Stimulated activated naive CD8-positive, alpha-beta T cell treated with anti-CD3 and anti-CD28 coated beads, Interleukin-15, Interleukin-2, amounts not matched to agents 100 U/mL and 50 U/mL, for 24 hours (primary cell): ENCODE results near the gene RCOR3.
A peak's percentile ranks its signal among the peaks of the same experiment; 100 is the strongest.
"Not testable (repeated sequence)": the region's sequence is repeated elsewhere in the genome, so short reads cannot be mapped to it uniquely, and the experiment has no call there.

ENCODE experiments used
- ATAC-seq: fragments of 150-1000 bp; cut with Tn5 transposase; one replicate; pipeline ENCODE4 v1.10.0; 2021
- DNase-seq: peaks from one replicate; pipeline ENCODE4 v3.0.0; 2021

The RCOR3 gene

DNA sequence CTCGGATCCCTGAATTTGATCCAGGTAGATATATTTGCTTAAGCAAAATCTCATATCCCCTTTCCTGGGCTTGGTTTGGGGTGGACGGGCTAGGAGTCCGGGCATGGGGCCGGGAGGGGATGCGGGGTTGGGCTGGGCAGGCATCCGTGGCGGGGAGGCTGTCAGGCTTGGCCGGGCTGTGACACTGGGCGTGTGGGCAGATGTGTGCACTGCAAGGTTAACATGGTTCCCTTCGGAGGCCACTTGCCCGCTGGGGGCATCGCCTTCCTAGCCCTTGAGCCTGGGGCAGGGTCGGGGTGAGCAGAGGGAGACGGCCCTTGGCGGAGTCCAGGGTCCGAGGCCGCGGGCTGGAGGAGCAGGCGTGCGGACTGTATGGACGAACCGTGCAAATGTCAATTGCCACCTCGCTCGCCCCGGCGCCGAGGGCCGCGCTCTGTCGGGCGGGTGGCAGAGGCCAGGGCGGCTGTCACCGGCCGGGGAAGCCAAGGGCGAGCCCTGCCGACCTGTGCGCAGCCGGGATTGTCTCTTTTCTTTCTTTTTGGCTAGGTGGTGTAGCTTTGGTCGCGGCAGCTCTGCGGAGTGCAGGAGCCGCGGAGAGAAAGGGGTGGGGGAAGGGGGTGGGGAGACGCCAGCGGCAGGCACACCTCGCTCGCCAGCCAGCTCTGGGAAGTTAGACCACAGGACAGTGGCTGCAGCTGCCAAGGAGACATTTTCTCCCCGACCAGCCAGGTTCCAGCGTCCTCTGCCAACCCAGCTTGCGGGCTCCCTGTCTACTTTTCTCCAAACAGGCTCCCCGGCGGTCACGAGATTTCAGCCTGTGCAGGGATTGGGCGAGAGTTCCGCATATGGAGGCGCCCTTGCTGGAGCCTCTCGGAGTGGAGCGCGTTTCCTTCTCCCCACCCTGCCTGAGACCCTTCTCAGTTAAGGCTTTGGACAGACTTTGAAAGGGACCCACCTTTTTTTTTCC, 1.3 kb downstream of the RCOR3 start:
- ATAC-seq (peak; percentile 28), DNase-seq (peak; percentile 76)

- DNase-seq (no peak), ATAC-seq (no peak)
Measured at GRCh38 chr1:211261229-211261628, 2.1 kb downstream of the RCOR3 start.

DNA sequence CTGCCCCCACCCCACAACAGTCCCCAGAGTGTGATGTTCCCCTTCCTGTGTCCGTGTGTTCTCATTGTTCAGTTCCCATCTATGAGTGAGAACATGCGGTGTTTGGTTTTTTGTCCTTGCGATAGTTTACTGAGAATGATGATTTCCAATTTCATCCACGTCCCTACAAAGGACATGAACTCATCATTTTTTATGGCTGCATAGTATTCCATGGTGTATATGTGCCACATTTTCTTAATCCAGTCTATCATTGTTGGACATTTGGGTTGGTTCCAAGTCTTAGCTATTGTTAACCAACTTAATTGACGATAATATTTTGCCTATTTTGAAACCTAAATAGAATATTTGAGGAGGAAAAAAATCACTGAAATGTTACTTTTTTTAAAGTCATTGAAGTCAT, 3.9 kb downstream of the RCOR3 start:
- DNase-seq, ATAC-seq: not testable (repeated sequence)

- no peak for DNase-seq
- no peak for ATAC-seq
Measured at GRCh38 chr1:211267204-211267857, 8.2 kb downstream of the RCOR3 start.

- DNase-seq = no peak
- ATAC-seq = peak; percentile 39
Measured at GRCh38 chr1:211279340-211279739, 20.2 kb downstream of the RCOR3 start.

GRCh38 chr1:211280910-211281309, 21.7 kb downstream of the RCOR3 start:
- DNase-seq (no peak), ATAC-seq (peak; percentile 80)

- no peak for DNase-seq
- peak; percentile 62 for ATAC-seq
Measured at GRCh38 chr1:211281320-211282022, 22.3 kb downstream of the RCOR3 start.

DNA sequence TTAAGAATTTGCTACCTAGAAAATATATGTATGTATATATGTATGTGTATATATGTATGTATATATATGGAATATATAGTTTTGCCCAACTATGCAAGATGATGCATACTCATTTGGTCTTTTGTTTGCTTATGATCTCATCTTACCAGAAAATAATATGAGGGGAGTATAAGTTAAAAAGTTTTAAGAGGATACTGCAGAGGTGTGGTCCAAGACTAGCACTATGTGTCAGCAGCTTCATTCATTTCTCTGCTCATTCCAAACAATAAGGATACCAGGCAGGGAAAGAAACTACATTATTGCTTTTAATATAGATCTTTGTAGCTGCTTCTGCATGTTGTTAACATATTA, 22.8 kb downstream of the RCOR3 start:
- DNase-seq = no peak
- ATAC-seq = peak; percentile 58

- DNase-seq (no peak), ATAC-seq (no peak)
Measured at GRCh38 chr1:211285196-211285595, 26.0 kb downstream of the RCOR3 start.

GRCh38 chr1:211287218-211287617, 28.1 kb downstream of the RCOR3 start:
- DNase-seq (no peak), ATAC-seq (no peak)

DNA sequence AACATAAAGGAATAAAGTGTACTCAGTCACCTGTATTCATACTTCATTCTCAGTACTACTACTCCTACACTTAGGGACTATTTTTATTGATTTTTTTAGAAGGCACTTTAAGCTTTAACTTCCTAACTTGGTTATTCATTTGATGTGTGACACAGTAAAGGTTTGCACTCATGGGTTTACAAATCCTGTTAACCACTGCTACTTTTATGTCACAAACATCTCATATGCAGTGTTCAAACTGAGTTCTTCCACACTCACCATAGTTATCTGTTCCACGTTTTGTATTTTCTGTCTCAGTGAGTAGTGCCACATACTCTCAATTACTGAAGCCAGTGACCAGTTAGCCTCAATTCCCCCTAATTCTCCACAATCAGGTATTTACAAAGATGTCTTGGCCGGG, 33.2 kb downstream of the RCOR3 start:
- DNase-seq (no peak), ATAC-seq (no peak)

DNA sequence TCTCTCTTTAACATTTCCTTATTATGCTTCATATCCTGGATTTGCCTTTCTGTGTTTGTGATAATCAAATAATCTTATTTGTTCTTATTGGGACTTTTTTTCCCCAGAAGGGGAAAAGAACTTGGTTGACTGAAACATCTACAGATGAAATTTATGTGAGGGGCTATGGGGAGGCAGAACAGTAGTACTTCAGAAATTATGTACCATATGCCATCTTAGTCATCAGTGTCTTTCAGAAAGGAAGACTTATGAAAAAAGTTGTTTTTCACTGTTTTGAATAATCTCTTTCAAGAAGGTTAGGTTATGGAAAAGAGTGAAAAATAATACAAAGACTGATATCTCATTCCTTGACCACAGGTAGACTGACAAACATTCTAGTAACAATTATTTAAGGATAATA, 37.2 kb downstream of the RCOR3 start:
- DNase-seq = no peak
- peak; percentile 61 for ATAC-seq

GRCh38 chr1:211305044-211305443, 45.9 kb downstream of the RCOR3 start:
- peak; percentile 48 for DNase-seq
- peak; percentile 100 for ATAC-seq

DNA sequence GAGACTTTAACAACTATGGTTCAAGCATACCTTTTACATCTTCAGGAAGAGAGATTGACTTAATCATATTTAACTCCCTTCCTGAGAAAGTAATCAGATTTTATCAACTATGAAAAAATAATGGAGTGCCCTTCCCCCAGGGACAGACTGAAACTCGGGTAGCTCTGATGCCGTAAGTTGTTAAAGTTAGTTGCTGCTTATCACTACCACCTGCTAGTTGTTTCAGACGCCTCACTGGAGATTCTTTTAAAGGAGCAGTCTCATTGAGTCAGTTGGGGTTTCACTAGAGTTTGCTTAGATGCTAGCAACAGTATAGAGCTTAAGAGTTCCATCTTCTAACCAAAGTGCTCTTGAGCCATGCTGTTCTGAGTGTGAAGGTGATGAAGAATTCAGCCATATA, 50.5 kb downstream of the RCOR3 start:
- DNase-seq (no peak), ATAC-seq (no peak)

DNA sequence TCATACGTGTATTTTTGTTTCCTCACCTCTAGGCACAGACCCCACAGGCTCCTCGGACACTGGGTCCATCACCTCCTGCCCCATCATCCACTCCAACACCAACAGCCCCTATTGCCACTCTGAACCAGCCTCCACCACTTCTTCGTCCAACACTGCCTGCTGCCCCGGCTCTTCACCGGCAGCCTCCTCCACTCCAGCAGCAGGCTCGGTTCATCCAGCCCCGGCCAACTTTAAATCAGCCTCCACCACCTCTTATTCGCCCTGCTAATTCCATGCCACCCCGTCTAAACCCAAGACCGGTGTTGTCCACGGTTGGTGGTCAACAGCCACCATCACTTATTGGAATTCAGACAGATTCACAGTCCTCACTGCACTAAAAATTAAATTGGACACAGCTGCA, 54.2 kb downstream of the RCOR3 start:
- no peak for DNase-seq
- no peak for ATAC-seq

- ATAC-seq (no peak), DNase-seq (no peak)
Measured at GRCh38 chr1:211318576-211319280, 59.6 kb downstream of the RCOR3 start.

DNA sequence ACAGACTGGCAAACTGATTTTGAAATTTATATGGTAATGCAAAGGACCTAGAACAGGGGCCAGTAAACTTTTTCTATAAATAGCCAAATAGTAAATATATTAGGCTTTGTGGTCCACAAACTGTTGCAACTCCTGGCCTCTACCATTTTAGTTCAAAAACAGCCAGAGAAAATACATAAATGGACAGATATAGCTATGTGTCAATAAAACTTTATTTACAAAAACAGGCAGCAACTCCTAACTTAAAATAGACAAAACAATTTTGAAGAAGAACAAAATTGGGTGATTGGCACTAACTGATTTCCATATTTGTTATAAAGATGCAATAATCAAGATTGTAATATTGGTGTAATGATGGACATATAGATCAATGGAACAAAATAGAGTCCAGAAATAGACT, 60.7 kb downstream of the RCOR3 start:
- ATAC-seq = no peak
- DNase-seq = no peak

DNA sequence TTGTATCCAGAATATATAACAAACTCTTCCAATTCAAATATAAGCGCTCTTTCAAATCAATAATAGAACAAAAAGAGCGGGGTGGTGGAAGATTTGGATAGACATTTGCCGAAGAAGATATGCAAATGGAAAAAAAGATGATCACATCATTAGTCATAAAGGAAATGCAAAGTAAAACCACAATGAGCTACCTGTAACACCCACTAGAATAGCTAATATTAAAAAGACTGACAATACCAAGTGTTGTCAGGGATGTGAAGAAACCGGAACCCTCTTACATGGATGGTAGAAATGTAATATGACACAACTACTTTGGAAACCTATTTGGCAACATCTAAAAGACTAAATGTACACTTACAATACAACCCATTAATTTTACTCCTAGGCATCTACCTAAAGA, 61.8 kb downstream of the RCOR3 start:
- ATAC-seq = no peak
- DNase-seq = no peak

GRCh38 chr1:211321646-211322045, 62.5 kb downstream of the RCOR3 start:
- not testable (repeated sequence) for ATAC-seq, DNase-seq

- ATAC-seq = peak; percentile 89
Measured at GRCh38 chr1:211323156-211324063, 64.2 kb downstream of the RCOR3 start.

More at GRCh38 chr1:211323156-211324063, 64.2 kb downstream of the RCOR3 start:
- peak; percentile 66 for DNase-seq
